Keratinocyte (primary cell): ENCODE data around the gene OSBPL1A. TPM values are rescaled to one million over a fixed set of nuclear protein-coding genes. Genes with fewer than 3 reads are reported as not detected.

Experiments used
- DNase-seq: peaks from one replicate; pipeline ENCODE4 v3.0.0-alpha.2; 2011; ENCODE audit warnings: low read depth, missing footprints, low spot score
- FAIRE-seq: peaks from 2 replicates; lab custom pipeline; 2011; peaks lifted over from hg19 to GRCh38; lab: Jason Lieb, UNC
- H2AFZ ChIP-seq: 2 replicates; pipeline ENCODE4 v1.6.0; 2012; ENCODE audit warnings: low read length, control low read depth, inconsistent platforms; ENCODE audit not compliant: control insufficient read depth
- H3K27ac ChIP-seq: 2 replicates; pipeline ENCODE4 v1.5.1; 2011; ENCODE audit warnings: low read length; ENCODE audit not compliant: control insufficient read depth, insufficient read depth
- H3K27me3 ChIP-seq: 3 replicates; pipeline ENCODE4 v1.6.0; 2011; ENCODE audit warnings: low read length; ENCODE audit not compliant: control insufficient read depth, insufficient read depth; ENCODE audit errors: extremely low read depth
- H3K36me3 ChIP-seq, 2 experiments: 2 replicates in 1 of 2; 3 replicates in 1 of 2; pipeline ENCODE4 v1.5.1; 2011; ENCODE audit warnings: low read length in 2 of 2, mild to moderate bottlenecking in 1 of 2; ENCODE audit not compliant: control insufficient read depth in 2 of 2, insufficient read depth in 2 of 2; ENCODE audit errors: extremely low read depth in 1 of 2
- H3K4me1 ChIP-seq: 3 replicates; pipeline ENCODE4 v1.5.1; 2011; ENCODE audit warnings: low read length; ENCODE audit not compliant: control insufficient read depth, insufficient read depth; ENCODE audit errors: extremely low read depth
- H3K4me2 ChIP-seq: 3 replicates; pipeline ENCODE4 v1.6.0; 2011; ENCODE audit warnings: low read depth, low read length; ENCODE audit not compliant: control insufficient read depth, insufficient read depth; ENCODE audit errors: extremely low read depth
- H3K4me3 ChIP-seq, 3 experiments: fragments of 200-600 bp in 1 of 3; sonication (generic) in 1 of 3; 2 replicates in 2 of 3; 3 replicates in 1 of 3; pipeline ENCODE4 v1.5.1; 2011 to 2016; ENCODE audit warnings: low read length in 3 of 3, mild to moderate bottlenecking in 3 of 3, control low read depth in 2 of 3, inconsistent platforms in 1 of 3, low read depth in 1 of 3, mixed read lengths in 1 of 3, mixed run types in 1 of 3, moderate library complexity in 1 of 3; ENCODE audit not compliant: control insufficient read depth in 2 of 3, insufficient read depth in 2 of 3; ENCODE audit errors: extremely low read depth in 1 of 3
- H3K79me2 ChIP-seq: 2 replicates; pipeline ENCODE4 v1.6.0; 2012; ENCODE audit warnings: low read length; ENCODE audit not compliant: control insufficient read depth, insufficient read depth
- H3K9ac ChIP-seq: 3 replicates; pipeline ENCODE4 v1.6.0; 2011; ENCODE audit warnings: low read length; ENCODE audit not compliant: control insufficient read depth, insufficient read depth; ENCODE audit errors: extremely low read depth
- H3K9me1 ChIP-seq: 3 replicates; pipeline ENCODE4 v1.6.0; 2011; ENCODE audit warnings: low read length; ENCODE audit not compliant: control insufficient read depth, insufficient read depth; ENCODE audit errors: extremely low read depth
- H3K9me3 ChIP-seq: 2 replicates; pipeline ENCODE4 v1.5.1; 2012; ENCODE audit warnings: low read depth, low read length; ENCODE audit not compliant: control insufficient read depth
- H4K20me1 ChIP-seq: 3 replicates; pipeline ENCODE4 v1.6.0; 2011; ENCODE audit warnings: low read length; ENCODE audit not compliant: control insufficient read depth, insufficient read depth; ENCODE audit errors: extremely low read depth
- EZH2 ChIP-seq: IDR thresholded peaks from one replicate; pipeline ENCODE4 v1.6.1; 2012; ENCODE audit warnings: inconsistent platforms, mild to moderate bottlenecking, low read length, moderate library complexity
- dilution Hi-C: fragments of 300-500 bp; cut with MboI; formaldehyde crosslinking; loops from one replicate; pipeline ENCODE4 v1.7.0; 2020; ENCODE audit warnings: low sequenced_read_pairs; ENCODE audit not compliant: extremely low pct_ligation_motif_present
- polyA plus RNA-seq, 5 experiments: library from polyadenylated mRNA; depleted of rRNA in 3 of 5; stranded (reverse) in 3 of 5; stranded (forward) in 1 of 5; unstranded in 1 of 5; fragments of >200 nt; gene quantifications; 1 replicate in 1 of 5; 2 replicates in 3 of 5; 3 replicates in 1 of 5; pipeline versions ENCODE4 v1.2.1 to v1.2.3, GENCODE V29; 2011 to 2012; ENCODE audit warnings: missing spikeins in 2 of 5, low read depth in 1 of 5, low replicate concordance in 1 of 5
- TF ChIP-seq, protein P1 (sequence below), 3 experiments: IDR thresholded peaks in 1 of 3; conservative IDR thresholded peaks in 1 of 3; optimal IDR thresholded peaks in 1 of 3; 2 replicates in 2 of 3; 3 replicates in 1 of 3; pipeline versions ENCODE3 to v1.5.1; 2011; ENCODE audit warnings: low read length in 3 of 3, mild to moderate bottlenecking in 3 of 3, moderate library complexity in 2 of 3, control low read depth in 1 of 3, inconsistent platforms in 1 of 3; ENCODE audit not compliant: insufficient read depth in 2 of 3; ENCODE audit errors: extremely low read depth in 1 of 3

The OSBPL1A gene
- polyA plus RNA-seq, 1 donor (not counting 4 experiments of a cell fraction or from before 2014, with no cell fraction given) = 17.7 TPM

DNA sequence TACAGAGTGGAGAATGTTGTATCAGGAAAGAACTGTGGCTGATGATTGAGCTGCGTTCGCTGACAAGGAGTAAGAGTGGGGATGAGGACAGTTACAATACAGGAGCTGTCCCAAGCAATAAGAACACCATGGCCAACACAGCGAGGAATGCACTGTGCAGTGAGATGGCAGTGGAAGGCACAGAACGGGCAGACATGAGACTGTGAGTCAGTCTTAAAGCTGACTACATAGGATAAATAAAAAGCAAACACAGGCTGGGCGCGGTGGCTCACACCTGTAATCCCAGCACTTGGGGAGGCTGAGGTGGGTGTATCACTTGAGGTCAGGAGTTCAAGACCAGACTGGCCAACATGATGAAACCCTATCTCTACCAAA is 169.0 kb downstream of the OSBPL1A start:
- Histone ChIP-seq H3K9me3 (no peaks in the 10 kb centered on the region), H3K4me2 (no peak overlapping the region), H3K9me1 (no peaks in the 10 kb centered on the region), H3K4me1 (peaks cover 6% of the 10 kb centered on the region), H3K36me3 (no peaks in the 10 kb centered on the region), H2AFZ (no peak overlapping the region), H3K9ac (no peak overlapping the region), H3K79me2 (no peaks in the 10 kb centered on the region), H3K4me3 (no peak overlapping the region), H3K27ac (no peak overlapping the region), H4K20me1 (no peaks in the 10 kb centered on the region), H3K27me3 (no peaks in the 10 kb centered on the region)
- FAIRE-seq (peak; percentile 32), DNase-seq (no peak)
- dilution Hi-C loops = no loop called here
- TF ChIP-seq, protein P1, sequence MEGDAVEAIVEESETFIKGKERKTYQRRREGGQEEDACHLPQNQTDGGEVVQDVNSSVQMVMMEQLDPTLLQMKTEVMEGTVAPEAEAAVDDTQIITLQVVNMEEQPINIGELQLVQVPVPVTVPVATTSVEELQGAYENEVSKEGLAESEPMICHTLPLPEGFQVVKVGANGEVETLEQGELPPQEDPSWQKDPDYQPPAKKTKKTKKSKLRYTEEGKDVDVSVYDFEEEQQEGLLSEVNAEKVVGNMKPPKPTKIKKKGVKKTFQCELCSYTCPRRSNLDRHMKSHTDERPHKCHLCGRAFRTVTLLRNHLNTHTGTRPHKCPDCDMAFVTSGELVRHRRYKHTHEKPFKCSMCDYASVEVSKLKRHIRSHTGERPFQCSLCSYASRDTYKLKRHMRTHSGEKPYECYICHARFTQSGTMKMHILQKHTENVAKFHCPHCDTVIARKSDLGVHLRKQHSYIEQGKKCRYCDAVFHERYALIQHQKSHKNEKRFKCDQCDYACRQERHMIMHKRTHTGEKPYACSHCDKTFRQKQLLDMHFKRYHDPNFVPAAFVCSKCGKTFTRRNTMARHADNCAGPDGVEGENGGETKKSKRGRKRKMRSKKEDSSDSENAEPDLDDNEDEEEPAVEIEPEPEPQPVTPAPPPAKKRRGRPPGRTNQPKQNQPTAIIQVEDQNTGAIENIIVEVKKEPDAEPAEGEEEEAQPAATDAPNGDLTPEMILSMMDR (optimal IDR thresholded peaks at IDR 0.05 in 1 of 3, IDR thresholded peaks at IDR 0.05 in 1 of 3, conservative IDR thresholded peaks at IDR 0.05 in 1 of 3; ENCODE audit: extremely low read depth in 1 of 3, insufficient read depth in 2 of 3, low read length in 3 of 3) = no peak
- TF ChIP-seq EZH2 = no peak

DNA sequence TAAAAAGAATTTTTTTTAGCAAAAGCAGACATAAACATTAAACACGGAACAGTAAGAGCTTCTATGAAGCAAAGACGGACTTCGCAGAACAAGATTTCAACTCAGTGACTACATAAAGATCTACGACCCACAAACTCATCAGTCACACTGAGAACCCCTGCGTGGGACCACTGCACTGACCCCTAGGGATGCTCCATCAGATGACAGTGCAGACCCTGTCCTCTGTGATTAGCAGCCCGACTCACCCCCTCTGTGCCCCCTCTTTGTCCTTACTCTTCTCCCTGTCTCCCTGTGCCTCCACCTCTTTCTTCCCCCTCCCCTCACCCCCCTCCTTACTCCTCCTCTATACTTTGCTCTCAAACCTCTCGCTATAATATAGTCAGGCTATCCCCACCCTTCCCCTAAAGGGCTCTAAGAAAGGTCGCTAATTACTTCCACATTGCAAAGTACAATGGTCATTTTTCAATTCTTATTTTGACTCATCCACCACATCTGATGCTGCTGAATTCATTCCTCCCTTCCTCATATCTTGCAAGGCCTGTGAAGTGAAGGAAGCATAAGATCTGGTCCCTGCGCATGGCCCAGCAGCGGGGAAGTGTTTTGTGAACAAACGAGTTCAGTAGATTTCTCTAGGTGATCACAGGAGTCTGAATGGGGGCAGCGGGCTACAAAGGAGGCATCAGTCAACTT is 169.5 kb downstream of the OSBPL1A start:
- TF ChIP-seq, protein P1 (optimal IDR thresholded peaks at IDR 0.05 in 1 of 3, IDR thresholded peaks at IDR 0.05 in 1 of 3, conservative IDR thresholded peaks at IDR 0.05 in 1 of 3; ENCODE audit: extremely low read depth in 1 of 3, insufficient read depth in 2 of 3, low read length in 3 of 3) = no peak
- no peak for TF ChIP-seq EZH2
- Histone ChIP-seq H4K20me1 (no peaks in the 10 kb centered on the region), H3K4me1 (peaks cover 6% of the 10 kb centered on the region), H3K9ac (no peak overlapping the region), H3K9me3 (no peaks in the 10 kb centered on the region), H3K4me2 (no peak overlapping the region), H3K9me1 (no peaks in the 10 kb centered on the region), H3K27me3 (no peaks in the 10 kb centered on the region), H3K79me2 (no peaks in the 10 kb centered on the region), H3K36me3 (no peaks in the 10 kb centered on the region), H3K27ac (no peak overlapping the region), H2AFZ (no peak overlapping the region), H3K4me3 (no peak overlapping the region)
- dilution Hi-C loops = no loop called here
- no peak for FAIRE-seq
- DNase-seq = no peak
